ENCODE measurements around the gene GMPPA. TPM values are rescaled to one million over a fixed set of nuclear protein-coding genes. Genes with fewer than 3 reads are reported as not detected.
A peak's percentile ranks its signal among the peaks of the same experiment; 100 is the strongest.

The GMPPA gene
- total and polyA plus RNA-seq, 9 of the 15 experiments (the other 6 are each of a cell fraction or from before 2014, with no cell fraction given), result 7.0 to 101 (median 66.7) TPM

GRCh38 chr2:219522111-219523030, 23.7 kb downstream of the GMPPA start (continued):
- TF ChIP-seq ZBTB26 (CRISPR knock-in tag; IDR thresholded peaks at IDR 0.05), result no peak
- TF ChIP-seq RFX1 (IDR thresholded peaks at IDR 0.05), result no peak
- TF ChIP-seq FOXK1 (CRISPR knock-in tag; IDR thresholded peaks at IDR 0.05; ENCODE audit: borderline replicate concordance), result no peak
- no peak for TF ChIP-seq RBM14 (IDR thresholded peaks at IDR 0.05; ENCODE audit: borderline replicate concordance, insufficient read depth, low read depth, low read length)
- TF ChIP-seq NR3C1 (CRISPR knock-in tag; IDR thresholded peaks at IDR 0.05), result no peak
- no peak for TF ChIP-seq PCBP2 (IDR thresholded peaks at IDR 0.05; ENCODE audit: low read depth, low read length, poor library complexity, severe bottlenecking)
- no peak for TF ChIP-seq TCF3 (CRISPR knock-in tag; IDR thresholded peaks at IDR 0.05)
- TF ChIP-seq ARID1B (IDR thresholded peaks at IDR 0.05), result peak; percentile 72
- TF ChIP-seq KLF1 (tag; IDR thresholded peaks at IDR 0.05), result no peak
- TF ChIP-seq, protein P1, sequence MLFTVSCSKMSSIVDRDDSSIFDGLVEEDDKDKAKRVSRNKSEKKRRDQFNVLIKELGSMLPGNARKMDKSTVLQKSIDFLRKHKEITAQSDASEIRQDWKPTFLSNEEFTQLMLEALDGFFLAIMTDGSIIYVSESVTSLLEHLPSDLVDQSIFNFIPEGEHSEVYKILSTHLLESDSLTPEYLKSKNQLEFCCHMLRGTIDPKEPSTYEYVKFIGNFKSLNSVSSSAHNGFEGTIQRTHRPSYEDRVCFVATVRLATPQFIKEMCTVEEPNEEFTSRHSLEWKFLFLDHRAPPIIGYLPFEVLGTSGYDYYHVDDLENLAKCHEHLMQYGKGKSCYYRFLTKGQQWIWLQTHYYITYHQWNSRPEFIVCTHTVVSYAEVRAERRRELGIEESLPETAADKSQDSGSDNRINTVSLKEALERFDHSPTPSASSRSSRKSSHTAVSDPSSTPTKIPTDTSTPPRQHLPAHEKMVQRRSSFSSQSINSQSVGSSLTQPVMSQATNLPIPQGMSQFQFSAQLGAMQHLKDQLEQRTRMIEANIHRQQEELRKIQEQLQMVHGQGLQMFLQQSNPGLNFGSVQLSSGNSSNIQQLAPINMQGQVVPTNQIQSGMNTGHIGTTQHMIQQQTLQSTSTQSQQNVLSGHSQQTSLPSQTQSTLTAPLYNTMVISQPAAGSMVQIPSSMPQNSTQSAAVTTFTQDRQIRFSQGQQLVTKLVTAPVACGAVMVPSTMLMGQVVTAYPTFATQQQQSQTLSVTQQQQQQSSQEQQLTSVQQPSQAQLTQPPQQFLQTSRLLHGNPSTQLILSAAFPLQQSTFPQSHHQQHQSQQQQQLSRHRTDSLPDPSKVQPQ (CRISPR knock-in tag; IDR thresholded peaks at IDR 0.05; ENCODE audit: borderline replicate concordance), result no peak
- no peak for TF ChIP-seq ETV6 (IDR thresholded peaks at IDR 0.05; ENCODE audit: borderline replicate concordance in 1 of 2, low read depth in 2 of 2, low read length in 1 of 2)
- TF ChIP-seq ETV6 (CRISPR knock-in tag; IDR thresholded peaks at IDR 0.05; ENCODE audit: borderline replicate concordance), result no peak
- TF ChIP-seq NFATC3 (IDR thresholded peaks at IDR 0.05), result no peak
- TF ChIP-seq, protein P2, sequence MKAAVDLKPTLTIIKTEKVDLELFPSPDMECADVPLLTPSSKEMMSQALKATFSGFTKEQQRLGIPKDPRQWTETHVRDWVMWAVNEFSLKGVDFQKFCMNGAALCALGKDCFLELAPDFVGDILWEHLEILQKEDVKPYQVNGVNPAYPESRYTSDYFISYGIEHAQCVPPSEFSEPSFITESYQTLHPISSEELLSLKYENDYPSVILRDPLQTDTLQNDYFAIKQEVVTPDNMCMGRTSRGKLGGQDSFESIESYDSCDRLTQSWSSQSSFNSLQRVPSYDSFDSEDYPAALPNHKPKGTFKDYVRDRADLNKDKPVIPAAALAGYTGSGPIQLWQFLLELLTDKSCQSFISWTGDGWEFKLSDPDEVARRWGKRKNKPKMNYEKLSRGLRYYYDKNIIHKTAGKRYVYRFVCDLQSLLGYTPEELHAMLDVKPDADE (conservative IDR thresholded peaks at IDR 0.05; ENCODE audit: control insufficient read depth, low read depth, low read length), result no peak
- TF ChIP-seq, protein P3, sequence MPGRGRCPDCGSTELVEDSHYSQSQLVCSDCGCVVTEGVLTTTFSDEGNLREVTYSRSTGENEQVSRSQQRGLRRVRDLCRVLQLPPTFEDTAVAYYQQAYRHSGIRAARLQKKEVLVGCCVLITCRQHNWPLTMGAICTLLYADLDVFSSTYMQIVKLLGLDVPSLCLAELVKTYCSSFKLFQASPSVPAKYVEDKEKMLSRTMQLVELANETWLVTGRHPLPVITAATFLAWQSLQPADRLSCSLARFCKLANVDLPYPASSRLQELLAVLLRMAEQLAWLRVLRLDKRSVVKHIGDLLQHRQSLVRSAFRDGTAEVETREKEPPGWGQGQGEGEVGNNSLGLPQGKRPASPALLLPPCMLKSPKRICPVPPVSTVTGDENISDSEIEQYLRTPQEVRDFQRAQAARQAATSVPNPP (IDR thresholded peaks at IDR 0.05; ENCODE audit: borderline replicate concordance, insufficient read depth, insufficient read length), result no peak
- no peak for TF ChIP-seq FOXP1 (CRISPR knock-in tag; IDR thresholded peaks at IDR 0.05)
- no peak for TF ChIP-seq GABPB1 (CRISPR knock-in tag; IDR thresholded peaks at IDR 0.05)
- TF ChIP-seq USF2 (CRISPR knock-in tag; IDR thresholded peaks at IDR 0.05), result no peak
- TF ChIP-seq EHMT2 (IDR thresholded peaks at IDR 0.05), result no peak
- TF ChIP-seq CXXC5 (CRISPR knock-in tag; IDR thresholded peaks at IDR 0.05), result peak; percentile 18; the same call in 1 of the 2 replicates
- peak; percentile 29; the same call in 1 of the 2 replicates for TF ChIP-seq BHLHE40 (IDR thresholded peaks at IDR 0.05; ENCODE audit: low read length)

Measured in K562 (cell line).